Measurements from ENCODE around the gene ZBTB11. TPM values are rescaled to one million over a fixed set of nuclear protein-coding genes. Genes with fewer than 3 reads are reported as not detected.
"Not testable (repeated sequence)": the region's sequence is repeated elsewhere in the genome, so short reads cannot be mapped to it uniquely, and the experiment has no call there.

The ZBTB11 gene
- total RNA-seq, 6 experiments from 2014 or later, result 13.0 to 16.3 (median 15.5) TPM

DNA sequence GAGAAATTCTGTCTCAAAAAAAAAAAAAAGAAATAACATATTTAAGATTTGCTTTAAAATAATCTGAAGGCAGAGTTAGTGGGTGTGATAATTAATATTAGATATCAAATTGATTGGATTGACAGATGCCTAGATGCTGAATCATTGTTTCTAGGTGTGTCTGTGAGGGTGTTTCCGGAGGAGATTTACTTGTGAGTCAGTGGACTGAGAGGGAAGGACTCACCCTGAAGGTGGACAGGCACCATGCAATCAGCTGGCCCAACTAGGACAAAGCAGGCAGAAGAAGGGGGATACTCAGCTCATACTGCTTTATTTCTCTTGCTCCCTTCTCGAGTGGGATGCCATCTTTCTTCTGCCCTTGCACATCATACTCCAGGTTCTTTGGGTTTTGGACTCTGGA is 26.2 kb upstream of the ZBTB11 start:
- H3K4me1 Mint-ChIP-seq (ENCODE audit: low read depth), result peaks cover 12% of the 10 kb centered on the region
- DNase-seq, result no peak
- H3K27me3 Mint-ChIP-seq (ENCODE audit: insufficient read depth), result peaks cover 4% of the 10 kb centered on the region; the same call in 1 of the 2 replicates
- no peaks in the 10 kb centered on the region for H3K9me3 Mint-ChIP-seq
- no peaks in the 10 kb centered on the region for H3K36me3 Mint-ChIP-seq (ENCODE audit: low read depth)
- TF ChIP-seq, protein P1, sequence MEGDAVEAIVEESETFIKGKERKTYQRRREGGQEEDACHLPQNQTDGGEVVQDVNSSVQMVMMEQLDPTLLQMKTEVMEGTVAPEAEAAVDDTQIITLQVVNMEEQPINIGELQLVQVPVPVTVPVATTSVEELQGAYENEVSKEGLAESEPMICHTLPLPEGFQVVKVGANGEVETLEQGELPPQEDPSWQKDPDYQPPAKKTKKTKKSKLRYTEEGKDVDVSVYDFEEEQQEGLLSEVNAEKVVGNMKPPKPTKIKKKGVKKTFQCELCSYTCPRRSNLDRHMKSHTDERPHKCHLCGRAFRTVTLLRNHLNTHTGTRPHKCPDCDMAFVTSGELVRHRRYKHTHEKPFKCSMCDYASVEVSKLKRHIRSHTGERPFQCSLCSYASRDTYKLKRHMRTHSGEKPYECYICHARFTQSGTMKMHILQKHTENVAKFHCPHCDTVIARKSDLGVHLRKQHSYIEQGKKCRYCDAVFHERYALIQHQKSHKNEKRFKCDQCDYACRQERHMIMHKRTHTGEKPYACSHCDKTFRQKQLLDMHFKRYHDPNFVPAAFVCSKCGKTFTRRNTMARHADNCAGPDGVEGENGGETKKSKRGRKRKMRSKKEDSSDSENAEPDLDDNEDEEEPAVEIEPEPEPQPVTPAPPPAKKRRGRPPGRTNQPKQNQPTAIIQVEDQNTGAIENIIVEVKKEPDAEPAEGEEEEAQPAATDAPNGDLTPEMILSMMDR (IDR thresholded peaks at IDR 0.05), result no peak
- no peak overlapping the region for H3K4me3 Mint-ChIP-seq
- no peak overlapping the region for H3K27ac Mint-ChIP-seq

DNA sequence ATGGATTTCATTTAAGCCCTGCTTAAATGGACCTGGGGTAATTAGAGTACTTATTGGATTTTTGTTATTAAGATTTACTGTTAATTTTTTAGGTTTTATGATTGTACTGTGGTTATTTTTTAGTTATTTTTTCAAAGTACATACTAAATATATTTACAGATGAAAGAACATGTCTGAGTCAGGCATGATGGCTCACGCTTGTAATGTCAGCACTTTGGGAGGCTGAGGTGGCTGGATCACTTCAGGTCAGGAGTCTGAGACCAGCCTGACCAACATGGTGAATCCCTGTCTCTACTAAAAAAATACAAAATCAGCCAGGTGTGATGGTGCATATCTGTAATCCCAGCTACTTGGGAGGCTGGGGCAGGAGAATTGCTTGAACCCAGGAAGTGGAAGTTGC is 25.8 kb upstream of the ZBTB11 start:
- Mint-ChIP-seq H3K36me3 (ENCODE audit: low read depth) (no peaks in the 10 kb centered on the region), H3K9me3 (no peaks in the 10 kb centered on the region), H3K4me3 (no peak overlapping the region), H3K27me3 (ENCODE audit: insufficient read depth) (peaks cover 5% of the 10 kb centered on the region; the same call in 1 of the 2 replicates), H3K4me1 (ENCODE audit: low read depth) (peaks cover 12% of the 10 kb centered on the region), H3K27ac (no peak overlapping the region)
- TF ChIP-seq, protein P1 (IDR thresholded peaks at IDR 0.05), result no peak
- no peak for DNase-seq

DNA sequence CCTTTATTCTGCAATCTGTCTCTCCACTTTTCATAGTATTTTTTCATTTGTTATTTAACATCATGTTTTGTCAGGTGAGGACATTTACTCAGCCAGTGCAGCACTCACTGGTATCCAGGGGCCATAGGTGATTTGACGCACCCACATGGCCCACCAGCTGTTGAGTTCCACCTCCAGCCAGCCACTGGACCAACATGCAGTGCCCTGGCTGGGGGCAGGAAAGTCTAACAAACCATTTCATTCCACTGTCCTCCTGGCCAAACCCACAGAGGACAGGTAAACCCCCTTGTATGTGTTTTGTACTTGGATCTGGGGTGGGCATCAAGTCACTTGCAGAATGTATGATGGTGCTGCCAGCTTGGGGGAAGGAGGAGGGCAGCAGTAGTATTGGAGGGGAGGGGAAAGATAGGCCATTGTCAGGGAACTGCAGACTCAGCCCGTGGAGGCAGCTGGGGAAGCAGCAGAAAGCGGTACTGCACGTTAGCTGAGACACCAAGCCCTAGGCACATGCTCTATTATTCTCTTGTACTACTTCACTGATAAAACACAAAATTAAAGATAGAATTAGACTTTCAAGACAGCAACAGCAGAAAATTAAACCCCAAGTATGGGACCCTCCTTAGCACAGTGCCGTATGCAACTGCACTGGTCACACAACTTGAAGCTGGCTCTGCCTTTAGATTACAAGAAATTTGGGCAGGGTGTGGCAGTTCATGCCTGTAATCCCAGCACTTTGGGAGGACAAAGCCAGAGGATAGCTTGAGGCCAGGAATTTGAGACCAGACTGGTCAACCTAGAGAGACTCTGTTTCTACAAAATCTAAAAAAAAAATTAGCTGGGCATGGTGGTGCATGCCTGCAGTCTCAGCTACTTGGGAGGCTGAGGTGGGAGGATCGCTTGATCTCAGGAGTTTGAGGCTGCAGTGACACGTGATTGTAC is 25.0 kb upstream of the ZBTB11 start:
- Mint-ChIP-seq H3K27me3 (ENCODE audit: insufficient read depth) (peaks cover 5% of the 10 kb centered on the region; the same call in 1 of the 2 replicates), H3K36me3 (ENCODE audit: low read depth) (no peaks in the 10 kb centered on the region), H3K27ac (no peak overlapping the region)

DNA sequence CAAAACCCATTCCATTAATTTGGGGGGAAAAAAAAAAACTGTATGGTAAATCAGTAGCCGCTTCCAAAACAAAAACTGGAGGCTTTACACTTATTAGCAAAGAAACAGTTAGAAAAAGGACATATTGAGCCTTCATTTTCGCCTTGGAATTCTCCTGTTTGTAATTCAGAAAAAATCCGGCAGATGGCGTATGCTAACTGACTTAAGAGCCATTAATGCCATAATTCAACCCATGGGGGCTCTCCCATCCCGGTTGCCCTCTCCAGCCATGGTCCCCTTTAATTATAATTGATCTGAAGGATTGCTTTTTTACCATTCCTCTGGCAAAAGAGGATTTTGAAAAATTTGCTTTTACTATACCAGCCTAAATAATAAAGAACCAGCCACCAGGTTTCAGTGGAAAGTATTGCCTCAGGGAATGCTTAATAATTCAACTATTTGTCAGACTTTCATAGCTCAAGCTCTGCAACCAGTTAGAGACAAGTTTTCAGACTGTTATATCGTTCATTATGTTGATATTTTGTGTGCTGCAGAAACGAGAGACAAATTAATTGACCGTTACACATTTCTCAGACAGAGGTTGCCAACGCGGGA is 18.9 kb upstream of the ZBTB11 start:
- Mint-ChIP-seq H3K4me3 (no peak overlapping the region), H3K27me3 (ENCODE audit: insufficient read depth) (peaks cover 1% of the 10 kb centered on the region; the same call in 1 of the 2 replicates), H3K4me1 (ENCODE audit: low read depth) (peaks cover 13% of the 10 kb centered on the region; the same call in 1 of the 2 replicates), H3K27ac (no peak overlapping the region), H3K9me3 (no peaks in the 10 kb centered on the region), H3K36me3 (ENCODE audit: low read depth) (no peaks in the 10 kb centered on the region)
- DNase-seq, result peak; percentile 57
- TF ChIP-seq, protein P1 (IDR thresholded peaks at IDR 0.05), result peak; percentile 87

More for the DNA sequence above, 25.0 kb upstream of the ZBTB11 start:
- H3K4me3 Mint-ChIP-seq, result no peak overlapping the region
- peaks cover 12% of the 10 kb centered on the region for H3K4me1 Mint-ChIP-seq (ENCODE audit: low read depth)
- no peak for DNase-seq
- TF ChIP-seq, protein P1 (IDR thresholded peaks at IDR 0.05), result no peak
- H3K9me3 Mint-ChIP-seq, result no peaks in the 10 kb centered on the region

DNA sequence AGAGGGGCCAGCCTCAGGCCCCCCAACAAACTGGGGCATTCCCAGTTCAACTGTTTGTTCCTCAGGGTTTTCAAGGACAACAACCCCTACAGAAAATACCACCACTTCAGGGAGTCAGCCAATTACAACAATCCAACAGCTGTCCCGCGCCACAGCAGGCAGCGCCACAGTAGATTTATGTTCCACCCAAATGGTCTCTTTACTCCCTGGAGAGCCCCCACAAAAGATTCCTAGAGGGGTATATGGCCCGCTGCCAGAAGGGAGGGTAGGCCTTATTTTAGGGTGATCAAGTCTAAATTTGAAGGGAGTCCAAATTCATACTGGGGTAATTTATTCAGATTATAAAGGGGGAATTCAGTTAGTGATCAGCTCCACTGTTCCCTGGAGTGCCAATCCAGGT is 17.9 kb upstream of the ZBTB11 start:
- not testable (repeated sequence) for H3K4me3 Mint-ChIP-seq; H3K27ac Mint-ChIP-seq; H3K27me3 Mint-ChIP-seq (ENCODE audit: insufficient read depth); H3K36me3 Mint-ChIP-seq (ENCODE audit: low read depth); H3K9me3 Mint-ChIP-seq; DNase-seq
- peaks cover 14% of the 10 kb centered on the region; the same call in 1 of the 2 replicates for H3K4me1 Mint-ChIP-seq (ENCODE audit: low read depth)

DNA sequence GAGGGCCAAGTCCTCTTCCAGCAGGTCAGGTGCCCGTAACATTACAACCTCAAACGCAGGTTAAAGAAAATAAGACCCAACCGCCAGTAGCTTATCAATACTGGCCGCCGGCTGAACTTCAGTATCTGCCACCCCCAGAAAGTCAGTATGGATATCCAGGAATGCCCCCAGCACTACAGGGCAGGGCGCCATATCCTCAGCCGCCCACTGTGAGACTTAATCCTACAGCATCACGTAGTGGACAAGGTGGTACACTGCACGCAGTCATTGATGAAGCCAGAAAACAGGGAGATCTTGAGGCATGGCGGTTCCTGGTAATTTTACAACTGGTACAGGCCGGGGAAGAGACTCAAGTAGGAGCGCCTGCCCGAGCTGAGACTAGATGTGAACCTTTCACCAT is 16.6 kb upstream of the ZBTB11 start:
- peaks cover 14% of the 10 kb centered on the region; the same call in 1 of the 2 replicates for H3K4me1 Mint-ChIP-seq (ENCODE audit: low read depth)
- H3K4me3 Mint-ChIP-seq; H3K36me3 Mint-ChIP-seq (ENCODE audit: low read depth); H3K27me3 Mint-ChIP-seq (ENCODE audit: insufficient read depth); H3K9me3 Mint-ChIP-seq; H3K27ac Mint-ChIP-seq: not testable (repeated sequence)
- peak; percentile 41 for DNase-seq
- TF ChIP-seq, protein P1 (IDR thresholded peaks at IDR 0.05), result peak; percentile 72

DNA sequence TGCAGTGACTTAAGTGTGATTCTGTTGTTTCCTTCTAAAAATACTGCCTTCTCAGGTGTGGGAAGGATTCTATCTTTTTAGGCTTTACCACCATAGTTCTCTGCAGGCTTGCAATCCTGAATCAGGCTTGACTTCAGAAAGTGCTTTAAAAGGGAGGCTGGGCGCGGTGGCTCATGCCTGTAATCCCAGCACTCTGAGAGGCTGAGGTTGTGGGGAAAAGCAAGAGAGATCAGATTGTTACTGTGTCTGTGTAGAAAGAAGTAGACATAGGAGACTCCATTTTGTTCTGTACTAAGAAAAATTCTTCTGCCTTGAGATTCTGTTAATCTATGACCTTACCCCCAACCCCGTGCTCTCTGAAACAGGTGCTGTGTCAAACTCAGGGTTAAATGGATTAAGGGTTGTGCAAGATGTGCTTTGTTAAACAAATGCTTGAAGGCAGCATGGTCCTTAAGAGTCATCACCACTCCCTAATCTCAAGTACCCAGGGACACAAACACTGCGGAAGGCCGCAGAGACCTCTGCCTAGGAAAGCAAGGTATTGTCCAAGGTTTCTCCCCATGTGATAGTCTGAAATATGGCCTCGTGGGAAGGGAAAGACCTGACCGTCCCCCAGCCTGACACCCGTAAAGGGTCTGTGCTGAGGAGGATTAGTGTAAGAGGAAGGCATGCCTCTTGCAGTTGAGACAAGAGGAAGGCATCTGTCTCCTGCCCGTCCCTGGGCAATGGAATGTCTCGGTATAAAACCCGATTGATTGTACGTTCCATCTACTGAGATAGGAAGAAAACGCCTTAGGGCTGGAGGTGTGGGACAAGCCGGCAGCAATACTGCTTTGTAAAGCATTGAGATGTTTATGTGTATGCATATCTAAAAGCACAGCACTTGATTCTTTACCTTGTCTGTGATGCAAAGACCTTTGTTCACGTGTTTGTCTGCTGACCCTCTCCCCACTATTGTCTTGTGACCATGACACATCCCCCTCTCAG is 15.0 kb upstream of the ZBTB11 start:
- not testable (repeated sequence) for DNase-seq; H3K27ac Mint-ChIP-seq; H3K4me3 Mint-ChIP-seq; H3K27me3 Mint-ChIP-seq (ENCODE audit: insufficient read depth); H3K9me3 Mint-ChIP-seq; H3K36me3 Mint-ChIP-seq (ENCODE audit: low read depth)
- peaks cover 21% of the 10 kb centered on the region for H3K4me1 Mint-ChIP-seq (ENCODE audit: low read depth)
